ENCODE results near the gene FHIT.

FHIT gene

GRCh38 chr3:61065451-61066011 lies 185.7 kb downstream of the FHIT start:
- H3K4me3 ChIP-seq (ENCODE audit: low read depth, low read length), result no peak overlapping the region
- no peak for TF ChIP-seq CTCF (IDR thresholded peaks at IDR 0.05; ENCODE audit: low read depth, low read length)

DNA sequence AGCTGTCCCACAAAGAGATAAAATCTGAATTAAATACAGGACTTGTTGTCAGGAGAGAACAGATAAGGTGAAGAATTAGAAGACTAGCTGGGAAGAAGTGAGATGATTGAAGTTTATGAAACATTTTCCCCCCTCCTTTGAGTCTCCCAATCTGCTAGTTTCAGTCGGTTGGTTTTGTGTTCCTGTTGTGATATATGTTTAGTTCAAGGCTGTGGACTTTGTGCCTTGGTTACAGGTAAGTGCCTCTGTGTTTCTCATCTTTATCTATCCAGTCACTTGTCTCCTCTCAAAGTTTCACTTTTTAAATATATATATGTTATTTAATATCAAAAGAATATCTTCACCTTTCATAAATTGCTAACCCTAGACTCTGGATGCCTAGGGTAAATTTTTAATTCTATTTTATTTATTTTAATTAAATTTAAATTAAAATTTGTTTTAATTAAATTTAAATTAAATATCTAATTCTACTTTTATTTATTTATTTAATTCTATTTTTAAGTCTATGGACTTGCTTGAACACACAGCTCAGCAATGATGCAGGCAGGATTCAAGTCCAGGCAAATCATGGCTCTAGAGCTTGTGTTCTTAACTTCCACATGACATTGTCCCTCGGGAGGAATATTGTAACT lies 190.0 kb downstream of the FHIT start:
- H3K4me3 ChIP-seq (ENCODE audit: low read depth, low read length), result no peak overlapping the region
- TF ChIP-seq CTCF (IDR thresholded peaks at IDR 0.05; ENCODE audit: low read depth, low read length), result no peak

- no peak for TF ChIP-seq CTCF (IDR thresholded peaks at IDR 0.05; ENCODE audit: low read depth, low read length)
- H3K4me3 ChIP-seq (ENCODE audit: low read depth, low read length), result no peak overlapping the region
Measured at GRCh38 chr3:61060411-61060861, 190.8 kb downstream of the FHIT start.

GRCh38 chr3:61058836-61059235 lies 192.4 kb downstream of the FHIT start:
- TF ChIP-seq CTCF (IDR thresholded peaks at IDR 0.05; ENCODE audit: low read depth, low read length), result no peak
- H3K4me3 ChIP-seq (ENCODE audit: low read depth, low read length), result no peak overlapping the region

- TF ChIP-seq CTCF (IDR thresholded peaks at IDR 0.05; ENCODE audit: low read depth, low read length), result no peak
- no peak overlapping the region for H3K4me3 ChIP-seq (ENCODE audit: low read depth, low read length)
Measured at GRCh38 chr3:61057464-61057863, 193.8 kb downstream of the FHIT start.

DNA sequence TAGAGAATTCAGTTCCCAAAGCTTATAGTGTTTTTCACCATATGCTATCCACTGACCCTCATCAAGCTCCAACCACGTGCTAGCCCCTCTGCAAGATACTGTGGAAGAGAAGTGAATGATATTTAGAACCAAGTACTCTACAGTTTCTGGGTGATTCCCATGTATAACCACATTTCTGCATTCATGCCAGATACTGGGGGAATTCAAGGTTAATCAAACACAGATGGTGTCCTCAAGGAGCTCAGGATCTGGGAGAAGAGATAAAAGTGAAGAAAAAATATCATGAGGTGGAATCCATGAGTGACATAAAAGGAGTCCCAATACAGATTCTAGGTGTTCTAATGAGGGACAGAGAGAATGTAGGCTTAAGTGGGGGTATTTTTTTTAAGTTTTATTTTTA lies 195.8 kb downstream of the FHIT start:
- H3K4me3 ChIP-seq (ENCODE audit: low read depth, low read length), result no peak overlapping the region
- no peak for TF ChIP-seq CTCF (IDR thresholded peaks at IDR 0.05; ENCODE audit: low read depth, low read length)

DNA sequence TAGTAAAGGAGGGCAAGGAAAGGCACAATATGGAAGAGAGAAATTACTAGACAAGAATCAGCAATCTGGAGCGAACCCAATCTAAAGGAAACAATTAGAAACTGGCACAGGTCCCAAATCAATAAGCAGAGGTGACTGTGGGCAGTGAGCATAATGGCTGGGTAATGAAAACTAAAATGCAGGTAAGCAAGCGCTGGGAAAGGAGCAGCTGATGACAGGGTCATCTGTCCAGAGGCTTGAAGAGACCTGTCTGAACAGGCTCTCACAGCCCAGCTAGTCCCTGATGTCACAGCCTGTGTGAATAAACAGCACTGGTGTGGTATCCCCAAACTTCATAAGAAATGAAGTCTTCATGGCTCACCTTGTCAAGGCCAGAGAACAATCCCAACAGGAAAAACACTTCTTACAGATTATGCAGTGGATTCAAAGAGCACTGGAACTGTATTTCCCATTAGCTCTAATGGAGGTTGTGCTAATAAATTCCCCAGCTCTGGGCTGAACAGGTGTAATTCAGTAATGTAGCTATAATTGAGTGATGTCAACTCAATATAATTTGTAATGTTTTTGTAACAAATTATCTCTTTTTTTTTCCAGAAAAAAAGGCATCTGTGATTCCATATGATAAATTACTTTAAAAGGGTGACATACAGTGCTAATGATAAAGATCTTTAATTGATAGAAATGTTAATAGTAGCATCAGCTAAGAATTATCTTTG lies 197.3 kb downstream of the FHIT start:
- no peak overlapping the region for H3K4me3 ChIP-seq (ENCODE audit: low read depth, low read length)
- no peak for TF ChIP-seq CTCF (IDR thresholded peaks at IDR 0.05; ENCODE audit: low read depth, low read length)
